ENCODE measurements around the gene TIGD4. TPM values are rescaled to one million over a fixed set of nuclear protein-coding genes. Genes with fewer than 3 reads are reported as not detected.

TIGD4 gene
- 1 to 10 TPM in 1 of 4 donors, under 1 TPM in 2, not detected in 1; 0.37 to 2.7 (median 0.45) TPM for polyA plus RNA-seq
- long read RNA-seq, donor 1, partial matches to known transcripts: 0 of 2 reads
- long read RNA-seq, donor 1, other reads (novel, unspliced or antisense): 0 of 2 reads
- long read RNA-seq, donor 2: 0 reads
- long read RNA-seq, donor 3: 0 reads
- long read RNA-seq, donor 4: 0 reads
- long read RNA-seq, donor 5: 0 reads
- long read RNA-seq, donor 6, partial matches to known transcripts: 0 of 1 reads
- long read RNA-seq, donor 6, other reads (novel, unspliced or antisense): 0 of 1 reads
- long read RNA-seq, donor 7: 0 reads
- long read RNA-seq, donor 8, partial matches to known transcripts: 0 of 1 reads
- long read RNA-seq, donor 8, other reads (novel, unspliced or antisense): 0 of 1 reads
- long read RNA-seq, donor 9: 0 reads
- long read RNA-seq, donor 10: 0 reads

DNA sequence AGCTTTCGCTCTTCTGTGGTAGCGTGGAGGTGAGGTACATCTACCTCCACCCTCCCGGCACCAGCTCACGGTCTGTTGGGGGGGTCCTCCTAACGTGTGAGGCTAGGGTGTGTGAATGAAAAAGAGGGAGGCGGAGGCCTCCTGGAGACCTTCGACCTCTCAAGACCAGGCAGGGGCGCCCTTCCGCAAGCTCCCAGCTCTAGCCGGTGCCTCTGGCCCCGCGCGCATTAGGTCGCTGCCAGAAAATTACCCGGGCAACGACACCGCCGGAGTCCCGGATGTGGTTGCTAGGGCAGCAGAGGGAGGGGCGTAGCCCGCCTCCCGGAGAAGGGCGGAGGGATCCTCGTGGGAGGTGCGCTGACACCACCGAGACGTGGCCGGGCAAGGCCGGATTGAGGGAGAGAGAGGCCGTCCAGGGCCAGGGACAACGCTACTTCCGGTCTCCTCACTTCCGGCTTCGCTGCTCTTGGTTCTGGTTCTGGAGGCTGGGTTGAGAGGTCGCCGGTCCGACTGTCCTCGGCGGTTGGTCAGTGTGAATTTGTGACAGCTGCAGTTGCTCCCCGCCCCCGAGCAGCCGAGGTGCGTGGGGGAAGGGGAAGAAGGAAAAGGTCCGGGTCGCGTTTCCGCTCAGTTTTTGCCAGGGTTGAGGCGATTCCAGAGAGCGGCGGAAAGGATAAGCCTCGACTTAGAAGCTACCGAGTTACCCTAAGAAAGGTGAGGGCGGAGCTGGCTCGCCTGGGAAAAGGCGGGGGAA lies at the start of gene TIGD4, which contains the start of gene ARFIP1:
Gene TIGD4, minus strand, starts transcription at position 218 of the 754 bp plus-strand sequence. CDS start 8,726 bp downstream, outside the sequence.
Gene ARFIP1, plus strand, starts transcription at position 442 of the 754 bp plus-strand sequence. CDS start 49,680 bp downstream, outside the sequence.
- H3K9me3 ChIP-seq (ENCODE audit: control insufficient read depth in 2 of 2, insufficient read depth in 1 of 2, low read depth in 1 of 2, low read length in 1 of 2): no peaks in the 10 kb centered on the region
- DNase-seq (peak; percentile 97 to 99), FAIRE-seq (no peak)
- no peaks in the 10 kb centered on the region for H3K27me3 ChIP-seq (ENCODE audit: control insufficient read depth in 3 of 3, insufficient read depth in 3 of 3, low read length in 3 of 3)
- peak within 1 kb of the TSS; percentile 84 to 95 (median 91) for H3K27ac ChIP-seq (ENCODE audit: low read depth in 1 of 3, low read length in 2 of 3)
- WGBS, 3 donors: 0% methylated on average over 51 to 55 of the region's 55 CpGs
- peaks cover under 1 to 6% (median 3%) of the 10 kb centered on the region in 3 donors for H3K4me1 ChIP-seq (ENCODE audit: control insufficient read depth in 3 of 3, insufficient read depth in 2 of 3, low read depth in 1 of 3, low read length in 2 of 3)
- H3K4me3 ChIP-seq (ENCODE audit: low read depth in 1 of 3, low read length in 3 of 3): peak within 1 kb of the TSS; percentile 60 to 78 (median 71)
- H3K36me3 ChIP-seq (ENCODE audit: control insufficient read depth in 3 of 3, insufficient read depth in 2 of 3, low read depth in 1 of 3, low read length in 3 of 3): no peaks in the 10 kb centered on the region

DNA sequence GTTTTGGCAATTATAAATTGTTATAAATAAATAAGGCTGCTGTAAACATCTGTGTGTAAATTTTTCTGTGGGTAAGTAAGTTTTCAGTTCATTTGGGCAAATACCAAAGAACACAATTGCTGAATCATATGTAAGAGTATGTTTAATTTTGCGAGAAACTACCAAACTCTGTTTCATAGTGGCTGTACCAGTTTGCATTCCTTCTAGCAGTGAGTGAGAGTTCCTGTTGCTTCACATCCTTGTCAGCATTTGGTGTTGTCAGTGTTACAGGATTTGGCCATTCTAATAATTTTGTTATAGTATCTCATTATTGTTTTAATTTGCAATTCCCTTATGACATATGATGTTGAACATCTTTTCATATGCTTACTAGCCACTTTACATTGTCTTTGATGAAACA lies 48.6 kb upstream of the TIGD4 start:
- DNase-seq (no peak), FAIRE-seq (no peak)
- Histone ChIP-seq H3K27me3 (ENCODE audit: control insufficient read depth in 3 of 3, insufficient read depth in 3 of 3, low read length in 3 of 3) (no peaks in the 10 kb centered on the region), H3K36me3 (ENCODE audit: control insufficient read depth in 3 of 3, insufficient read depth in 2 of 3, low read depth in 1 of 3, low read length in 3 of 3) (no peaks in the 10 kb centered on the region), H3K4me3 (ENCODE audit: low read depth in 1 of 3, low read length in 3 of 3) (no peak overlapping the region), H3K4me1 (ENCODE audit: control insufficient read depth in 3 of 3, insufficient read depth in 2 of 3, low read depth in 1 of 3, low read length in 2 of 3) (no peaks in the 10 kb centered on the region), H3K9me3 (ENCODE audit: control insufficient read depth in 2 of 2, insufficient read depth in 1 of 2, low read depth in 1 of 2, low read length in 1 of 2) (peaks cover 0 to 15% of the 10 kb centered on the region in 2 donors), H3K27ac (ENCODE audit: low read depth in 1 of 3, low read length in 2 of 3) (no peak overlapping the region)
- 97% methylated on average over 1 of the region's 1 CpG for WGBS, 3 donors

DNA sequence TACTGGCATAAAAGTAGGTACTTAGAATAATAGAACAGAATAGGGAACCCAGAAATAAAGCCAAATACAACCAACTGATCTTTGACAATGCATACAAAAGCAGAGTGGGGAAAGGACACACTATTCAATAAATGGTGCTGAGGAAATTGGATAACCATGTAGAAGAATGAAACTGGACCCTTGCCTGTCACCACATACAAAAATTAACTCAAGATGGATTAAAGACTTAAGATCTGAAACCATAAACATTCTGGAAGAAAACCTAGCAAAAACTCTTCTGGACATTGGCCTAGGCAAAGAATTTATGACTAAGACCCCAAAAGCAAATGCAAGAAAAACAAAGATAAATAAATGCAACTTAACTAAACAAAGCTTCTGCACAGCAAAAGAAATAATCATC lies 45.8 kb upstream of the TIGD4 start:
- no peak overlapping the region for H3K27ac ChIP-seq (ENCODE audit: low read depth in 1 of 3, low read length in 2 of 3)
- FAIRE-seq (no peak), DNase-seq (no peak)
- H3K27me3 ChIP-seq (ENCODE audit: control insufficient read depth in 3 of 3, insufficient read depth in 3 of 3, low read length in 3 of 3): no peaks in the 10 kb centered on the region
- H3K4me1 ChIP-seq (ENCODE audit: control insufficient read depth in 3 of 3, insufficient read depth in 2 of 3, low read depth in 1 of 3, low read length in 2 of 3): no peaks in the 10 kb centered on the region
- H3K36me3 ChIP-seq (ENCODE audit: control insufficient read depth in 3 of 3, insufficient read depth in 2 of 3, low read depth in 1 of 3, low read length in 3 of 3): peaks cover 0 to 2% (median 0%) of the 10 kb centered on the region in 3 donors
- H3K9me3 ChIP-seq (ENCODE audit: control insufficient read depth in 2 of 2, insufficient read depth in 1 of 2, low read depth in 1 of 2, low read length in 1 of 2): peaks cover 0 to 22% of the 10 kb centered on the region in 2 donors
- H3K4me3 ChIP-seq (ENCODE audit: low read depth in 1 of 3, low read length in 3 of 3): no peak overlapping the region

DNA sequence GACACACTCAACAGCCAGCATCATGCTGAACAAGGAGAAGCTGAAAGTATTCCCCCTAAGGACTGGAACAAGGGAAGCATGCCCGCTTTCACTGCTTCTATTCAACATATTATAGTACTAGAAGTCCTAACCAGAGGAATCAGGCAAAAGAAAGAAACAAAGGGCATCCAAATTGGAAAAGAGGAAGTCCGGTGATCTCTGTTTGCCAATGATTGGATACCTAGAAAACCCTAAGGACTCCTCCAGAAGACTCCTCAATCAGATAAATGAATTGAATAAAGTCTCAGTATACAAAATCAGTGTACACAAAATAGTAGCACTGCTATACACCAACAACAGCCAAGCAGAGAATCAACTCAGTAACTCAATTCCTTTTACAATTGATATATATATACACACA lies 45.0 kb upstream of the TIGD4 start:
- no peak overlapping the region for H3K4me3 ChIP-seq (ENCODE audit: low read depth in 1 of 3, low read length in 3 of 3)
- peaks cover 0 to 6% (median 0%) of the 10 kb centered on the region in 3 donors for H3K36me3 ChIP-seq (ENCODE audit: control insufficient read depth in 3 of 3, insufficient read depth in 2 of 3, low read depth in 1 of 3, low read length in 3 of 3)
- no peaks in the 10 kb centered on the region for H3K4me1 ChIP-seq (ENCODE audit: control insufficient read depth in 3 of 3, insufficient read depth in 2 of 3, low read depth in 1 of 3, low read length in 2 of 3)
- H3K27ac ChIP-seq (ENCODE audit: low read depth in 1 of 3, low read length in 2 of 3): no peak overlapping the region
- DNase-seq: no peak
- WGBS, 3 donors: 95 to 100% (median 98%) methylated on average over 2 of the region's 2 CpGs
- no peak for FAIRE-seq
- H3K9me3 ChIP-seq (ENCODE audit: control insufficient read depth in 2 of 2, insufficient read depth in 1 of 2, low read depth in 1 of 2, low read length in 1 of 2): peaks cover 0 to 29% of the 10 kb centered on the region in 2 donors
- no peaks in the 10 kb centered on the region for H3K27me3 ChIP-seq (ENCODE audit: control insufficient read depth in 3 of 3, insufficient read depth in 3 of 3, low read length in 3 of 3)

DNA sequence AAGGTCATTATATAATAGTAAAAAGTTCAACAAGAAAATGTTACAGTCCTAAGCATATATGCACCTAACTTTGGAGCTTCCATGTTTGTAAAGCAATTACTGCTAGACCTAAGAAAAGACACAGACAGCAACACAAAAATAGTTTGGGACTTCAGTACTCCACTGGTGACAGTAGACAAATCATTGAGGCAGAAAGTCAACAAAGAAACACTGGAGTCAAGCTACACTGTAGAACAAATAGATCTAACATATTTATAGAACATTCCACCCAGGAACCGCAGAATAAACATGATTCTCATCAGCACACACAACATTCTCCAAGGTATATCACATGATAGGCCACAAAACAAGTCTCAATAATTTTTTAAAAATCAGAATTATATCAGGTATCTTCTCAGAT lies 42.8 kb upstream of the TIGD4 start:
- 95 to 100% (median 97%) methylated on average over 1 of the region's 1 CpG for whole genome bisulfite sequencing, 3 donors
- Histone ChIP-seq H3K27ac (ENCODE audit: low read depth in 1 of 3, low read length in 2 of 3) (no peak overlapping the region), H3K4me3 (ENCODE audit: low read depth in 1 of 3, low read length in 3 of 3) (no peak overlapping the region), H3K36me3 (ENCODE audit: control insufficient read depth in 3 of 3, insufficient read depth in 2 of 3, low read depth in 1 of 3, low read length in 3 of 3) (peaks cover 0 to 22% (median 2%) of the 10 kb centered on the region in 3 donors), H3K4me1 (ENCODE audit: control insufficient read depth in 3 of 3, insufficient read depth in 2 of 3, low read depth in 1 of 3, low read length in 2 of 3) (no peaks in the 10 kb centered on the region), H3K9me3 (ENCODE audit: control insufficient read depth in 2 of 2, insufficient read depth in 1 of 2, low read depth in 1 of 2, low read length in 1 of 2) (peaks cover 0 to 31% of the 10 kb centered on the region in 2 donors), H3K27me3 (ENCODE audit: control insufficient read depth in 3 of 3, insufficient read depth in 3 of 3, low read length in 3 of 3) (no peaks in the 10 kb centered on the region)
- no peak for FAIRE-seq
- no peak for DNase-seq

DNA sequence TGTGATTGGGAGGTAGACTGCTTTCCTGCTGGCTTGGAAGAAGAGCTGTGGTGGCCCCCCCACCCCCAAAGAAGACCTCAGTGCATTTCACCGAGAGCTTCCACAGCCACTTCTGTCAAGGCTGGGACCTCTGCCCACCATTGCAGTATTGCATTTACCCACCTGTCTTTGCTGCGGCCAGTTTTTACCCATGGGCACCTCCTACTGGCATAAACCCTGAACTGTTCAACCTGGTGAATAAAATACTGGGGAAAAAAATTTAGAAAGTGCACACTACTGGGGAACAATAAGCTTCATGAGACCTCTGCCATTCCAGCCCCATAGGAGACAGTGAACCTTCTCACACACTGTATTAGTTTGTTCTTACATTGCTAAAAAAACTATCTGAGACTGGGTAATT lies 40.5 kb upstream of the TIGD4 start:
- no peak overlapping the region for H3K27ac ChIP-seq (ENCODE audit: low read depth in 1 of 3, low read length in 2 of 3)
- FAIRE-seq (no peak), DNase-seq (no peak)
- H3K4me3 ChIP-seq (ENCODE audit: low read depth in 1 of 3, low read length in 3 of 3): no peak overlapping the region
- 87 to 100% (median 94%) methylated on average over 2 of the region's 2 CpGs for WGBS, 3 donors
- H3K27me3 ChIP-seq (ENCODE audit: control insufficient read depth in 3 of 3, insufficient read depth in 3 of 3, low read length in 3 of 3): no peaks in the 10 kb centered on the region
- H3K9me3 ChIP-seq (ENCODE audit: control insufficient read depth in 2 of 2, insufficient read depth in 1 of 2, low read depth in 1 of 2, low read length in 1 of 2): peaks cover 0 to 37% of the 10 kb centered on the region in 2 donors
- H3K4me1 ChIP-seq (ENCODE audit: control insufficient read depth in 3 of 3, insufficient read depth in 2 of 3, low read depth in 1 of 3, low read length in 2 of 3): no peaks in the 10 kb centered on the region
- peaks cover 0 to 22% (median 2%) of the 10 kb centered on the region in 3 donors for H3K36me3 ChIP-seq (ENCODE audit: control insufficient read depth in 3 of 3, insufficient read depth in 2 of 3, low read depth in 1 of 3, low read length in 3 of 3)

DNA sequence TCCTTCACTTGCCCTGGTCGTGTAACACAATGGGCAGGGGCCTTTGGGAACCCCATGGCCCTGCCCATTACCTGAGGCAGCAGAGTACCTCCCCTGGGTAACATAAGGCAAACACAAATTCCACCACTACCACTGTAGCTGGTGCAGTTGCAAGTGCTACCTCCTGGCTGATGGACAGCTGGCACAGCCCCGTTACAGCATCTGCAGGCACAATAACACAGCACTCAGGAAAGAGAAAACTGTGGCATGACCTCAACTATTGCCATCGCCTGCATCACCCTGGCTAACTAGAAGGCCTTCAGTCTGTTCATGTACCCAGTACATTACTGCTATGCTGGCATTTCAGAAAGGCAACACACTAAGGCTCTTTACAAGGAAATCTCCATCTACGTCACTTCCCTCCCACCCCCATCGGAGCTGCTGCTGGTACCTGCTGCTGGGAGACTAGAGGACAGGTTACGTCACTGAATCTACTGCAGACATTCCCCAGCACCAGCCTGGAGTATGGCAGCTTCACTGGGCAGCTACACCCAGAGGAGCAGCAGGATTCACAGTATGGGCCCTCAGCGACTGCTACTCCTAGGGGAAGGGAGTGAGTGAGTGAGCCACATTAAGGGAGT lies 39.6 kb upstream of the TIGD4 start:
- H3K4me1 ChIP-seq (ENCODE audit: control insufficient read depth in 3 of 3, insufficient read depth in 2 of 3, low read depth in 1 of 3, low read length in 2 of 3): no peaks in the 10 kb centered on the region
- WGBS, 3 donors: 88 to 95% (median 94%) methylated on average over 7 of the region's 7 CpGs
- no peaks in the 10 kb centered on the region for H3K27me3 ChIP-seq (ENCODE audit: control insufficient read depth in 3 of 3, insufficient read depth in 3 of 3, low read length in 3 of 3)
- H3K27ac ChIP-seq (ENCODE audit: low read depth in 1 of 3, low read length in 2 of 3): no peak overlapping the region
- no peak for DNase-seq
- H3K9me3 ChIP-seq (ENCODE audit: control insufficient read depth in 2 of 2, insufficient read depth in 1 of 2, low read depth in 1 of 2, low read length in 1 of 2): peaks cover 0 to 47% of the 10 kb centered on the region in 2 donors
- peaks cover 0 to 28% (median 2%) of the 10 kb centered on the region in 3 donors for H3K36me3 ChIP-seq (ENCODE audit: control insufficient read depth in 3 of 3, insufficient read depth in 2 of 3, low read depth in 1 of 3, low read length in 3 of 3)
- FAIRE-seq: no peak
- H3K4me3 ChIP-seq (ENCODE audit: low read depth in 1 of 3, low read length in 3 of 3): no peak overlapping the region

DNA sequence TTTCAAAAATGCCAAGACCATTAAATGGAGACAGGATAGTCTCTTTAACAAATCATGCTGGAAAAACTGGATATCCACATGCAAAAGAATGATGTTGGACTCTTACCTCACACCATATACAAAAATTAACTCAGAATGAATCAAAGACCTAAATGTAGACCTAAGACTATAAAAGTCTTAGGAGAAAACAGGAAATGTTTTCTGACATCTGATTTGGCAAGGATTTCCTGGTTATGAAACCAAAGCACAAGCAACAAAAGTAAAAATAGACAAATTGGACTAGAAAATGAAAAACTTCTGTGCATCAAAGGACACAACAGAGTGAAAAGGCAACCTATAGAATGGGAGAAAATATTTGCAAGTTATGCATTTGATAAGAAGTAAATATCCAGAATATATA lies 37.8 kb upstream of the TIGD4 start:
- DNase-seq: no peak
- peaks cover 0 to 31% (median 2%) of the 10 kb centered on the region in 3 donors for H3K36me3 ChIP-seq (ENCODE audit: control insufficient read depth in 3 of 3, insufficient read depth in 2 of 3, low read depth in 1 of 3, low read length in 3 of 3)
- no peaks in the 10 kb centered on the region for H3K27me3 ChIP-seq (ENCODE audit: control insufficient read depth in 3 of 3, insufficient read depth in 3 of 3, low read length in 3 of 3)
- no peak overlapping the region for H3K4me3 ChIP-seq (ENCODE audit: low read depth in 1 of 3, low read length in 3 of 3)
- peaks cover 0 to 45% of the 10 kb centered on the region in 2 donors for H3K9me3 ChIP-seq (ENCODE audit: control insufficient read depth in 2 of 2, insufficient read depth in 1 of 2, low read depth in 1 of 2, low read length in 1 of 2)
- FAIRE-seq: no peak
- no peak overlapping the region for H3K27ac ChIP-seq (ENCODE audit: low read depth in 1 of 3, low read length in 2 of 3)
- no peaks in the 10 kb centered on the region for H3K4me1 ChIP-seq (ENCODE audit: control insufficient read depth in 3 of 3, insufficient read depth in 2 of 3, low read depth in 1 of 3, low read length in 2 of 3)

Measured in small intestine (tissue), 16 donors.